Panc1 (cell line): Measurements from ENCODE around the gene STK39.
A peak's percentile ranks its signal among the peaks of the same experiment; 100 is the strongest.

Experiments
- TCF7L2 ChIP-seq: IDR thresholded peaks from 2 replicates; pipeline ENCODE4 v1.6.1; 2011; ENCODE audit warnings: mild to moderate bottlenecking, low read depth, low read length, inconsistent platforms
- TF ChIP-seq, protein P1 (sequence below): fragments of 450-650 bp; IDR thresholded peaks from 2 replicates; pipeline ENCODE4 v1.5.1; 2017; ENCODE audit warnings: mild to moderate bottlenecking

DNA sequence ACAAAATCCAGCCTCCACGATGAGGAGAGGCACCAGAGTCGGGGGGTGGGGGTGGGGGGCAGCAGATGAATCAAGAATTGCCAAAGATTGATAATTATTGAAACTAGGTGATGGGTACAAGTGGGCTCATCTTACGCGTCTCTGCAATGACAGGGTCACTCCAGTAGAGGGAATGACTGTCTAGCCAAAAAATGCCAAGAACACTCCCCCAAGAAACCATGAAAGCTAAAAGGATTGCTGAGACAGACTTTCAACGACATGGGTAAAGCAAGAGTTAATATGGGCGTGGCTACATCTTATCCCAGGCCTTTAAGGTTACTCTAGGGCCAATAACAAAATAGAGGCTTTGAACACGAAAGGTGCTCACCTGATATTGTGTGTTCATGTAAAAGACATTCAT is 86.5 kb downstream of the STK39 start:
- TF ChIP-seq, protein P1, sequence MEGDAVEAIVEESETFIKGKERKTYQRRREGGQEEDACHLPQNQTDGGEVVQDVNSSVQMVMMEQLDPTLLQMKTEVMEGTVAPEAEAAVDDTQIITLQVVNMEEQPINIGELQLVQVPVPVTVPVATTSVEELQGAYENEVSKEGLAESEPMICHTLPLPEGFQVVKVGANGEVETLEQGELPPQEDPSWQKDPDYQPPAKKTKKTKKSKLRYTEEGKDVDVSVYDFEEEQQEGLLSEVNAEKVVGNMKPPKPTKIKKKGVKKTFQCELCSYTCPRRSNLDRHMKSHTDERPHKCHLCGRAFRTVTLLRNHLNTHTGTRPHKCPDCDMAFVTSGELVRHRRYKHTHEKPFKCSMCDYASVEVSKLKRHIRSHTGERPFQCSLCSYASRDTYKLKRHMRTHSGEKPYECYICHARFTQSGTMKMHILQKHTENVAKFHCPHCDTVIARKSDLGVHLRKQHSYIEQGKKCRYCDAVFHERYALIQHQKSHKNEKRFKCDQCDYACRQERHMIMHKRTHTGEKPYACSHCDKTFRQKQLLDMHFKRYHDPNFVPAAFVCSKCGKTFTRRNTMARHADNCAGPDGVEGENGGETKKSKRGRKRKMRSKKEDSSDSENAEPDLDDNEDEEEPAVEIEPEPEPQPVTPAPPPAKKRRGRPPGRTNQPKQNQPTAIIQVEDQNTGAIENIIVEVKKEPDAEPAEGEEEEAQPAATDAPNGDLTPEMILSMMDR = peak; percentile 36
- TF ChIP-seq TCF7L2 = no peak
